ENCODE results near the gene PHF21B. TPM values are rescaled to one million over a fixed set of nuclear protein-coding genes. Genes with fewer than 3 reads are reported as not detected.

PHF21B gene
- total and polyA plus RNA-seq, 2 experiments from 2014 or later = 20.6 to 149 TPM

GRCh38 chr22:44881624-44882023, 128.2 kb downstream of the PHF21B start:
- H4K20me1 ChIP-seq (replicated peaks; ENCODE audit: insufficient read depth) = no peaks in the 10 kb centered on the region
- no peaks in the 10 kb centered on the region for H3K27me3 ChIP-seq (ENCODE audit: insufficient read depth)
- peaks cover 12% of the 10 kb centered on the region for H3K9me3 Mint-ChIP-seq
- no peaks in the 10 kb centered on the region for H3K9me2 ChIP-seq (ENCODE audit: insufficient read depth)
- H3K4me1 Mint-ChIP-seq = no peaks in the 10 kb centered on the region; the same call in 2 of the 3 replicates
- no peaks in the 10 kb centered on the region for H3F3A ChIP-seq (replicated peaks; ENCODE audit: low read depth)
- H3K4me2 ChIP-seq = no peak overlapping the region
- no peak overlapping the region for H3K27ac ChIP-seq (ENCODE audit: low read depth)
- H3K4me3 ChIP-seq = no peak overlapping the region
- no peaks in the 10 kb centered on the region for H3K4me1 ChIP-seq (ENCODE audit: insufficient read depth)
- H3K36me3 ChIP-seq (ENCODE audit: insufficient read depth) = no peaks in the 10 kb centered on the region
- DNase-seq (ENCODE audit: low spot score) (no peak), ATAC-seq (no peak)
- no peak overlapping the region for H3K27ac Mint-ChIP-seq
- H3K79me2 ChIP-seq (replicated peaks; ENCODE audit: insufficient read depth) = no peaks in the 10 kb centered on the region
- no peak for TF ChIP-seq ZNF331 (CRISPR knock-in tag; IDR thresholded peaks at IDR 0.05; ENCODE audit: low read depth)
- no peak for TF ChIP-seq CREB1 (CRISPR knock-in tag; IDR thresholded peaks at IDR 0.05; ENCODE audit: low read depth)
- no peak for TF ChIP-seq EZH2phosphoT487 (IDR thresholded peaks at IDR 0.05; ENCODE audit: unreplicated experiment)
- no peak for TF ChIP-seq REST (IDR thresholded peaks at IDR 0.05; ENCODE audit: unreplicated experiment)
- no peak for TF ChIP-seq ZNF462 (CRISPR knock-in tag; IDR thresholded peaks at IDR 0.05)
- no peak for TF ChIP-seq CTCF (conservative IDR thresholded peaks at IDR 0.05; ENCODE audit: low read depth in 2 of 2)
- H2AFZ ChIP-seq = no peak overlapping the region
- no peak overlapping the region for H3K4me3 Mint-ChIP-seq
- H3K27me3 Mint-ChIP-seq (ENCODE audit: insufficient read depth, low read depth, poor library complexity) = peaks cover 2% of the 10 kb centered on the region
- peaks cover 42% of the 10 kb centered on the region for H3K36me3 Mint-ChIP-seq (ENCODE audit: low read depth)
